HuH-7.5 (cell line): ENCODE results near the gene CLCF1.
A peak's percentile ranks its signal among the peaks of the same experiment; 100 is the strongest.

Experiments
- DNase-seq: peaks from one replicate; pipeline ENCODE4 v3.0.0; 2011; ENCODE audit warnings: low spot score

CLCF1 gene

GRCh38 chr11:67374571-67375281, 1.3 kb upstream of the CLCF1 start:
- DNase-seq: no peak

DNA sequence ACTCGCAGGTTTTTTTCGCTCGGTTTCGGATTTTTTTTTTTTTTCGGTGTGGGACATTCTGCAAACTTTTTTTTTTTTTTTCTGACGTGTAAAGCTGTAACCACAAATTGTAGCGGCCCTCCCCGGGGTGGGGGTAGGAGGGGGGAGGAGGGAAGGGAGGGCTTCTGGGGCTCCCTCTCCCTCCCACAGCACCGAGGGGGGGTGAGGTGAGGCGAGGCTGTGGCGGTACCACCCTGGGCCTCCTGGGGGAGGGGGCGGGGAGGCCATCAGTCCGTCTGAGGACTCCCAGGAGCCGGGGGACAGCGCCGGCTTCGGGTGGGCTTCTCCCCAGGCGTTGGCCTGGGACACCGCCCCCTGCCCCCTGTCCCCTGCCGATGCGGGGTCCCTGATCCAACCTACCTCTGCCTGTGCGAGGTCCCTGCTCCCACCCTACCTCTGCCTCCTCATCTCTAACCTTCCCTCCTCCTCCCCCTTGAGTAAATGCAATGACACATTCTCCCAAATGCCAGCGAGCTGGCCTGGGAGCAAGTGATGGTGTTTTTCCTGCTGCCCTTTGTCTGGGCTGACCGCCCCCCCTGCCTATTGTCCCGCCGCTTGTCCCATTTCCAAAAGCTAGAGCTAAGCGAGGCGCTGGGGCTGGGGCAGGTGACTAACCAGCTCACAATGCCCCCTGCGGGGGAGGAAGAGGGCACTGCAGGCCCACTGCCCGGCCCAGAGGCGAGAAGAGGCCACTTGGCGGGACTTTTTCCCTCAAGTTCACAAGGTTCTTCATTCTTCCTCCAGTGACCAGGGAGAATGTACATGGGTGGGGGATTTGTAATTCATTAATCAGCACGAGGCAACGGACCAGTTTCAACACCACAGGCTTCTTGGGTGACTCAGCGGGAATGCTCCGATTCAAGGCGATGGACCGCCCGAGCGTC, 511 bp upstream of the CLCF1 start:
- peak; percentile 100 for DNase-seq

- peak; percentile 93 for DNase-seq
These were observed 941 bp downstream of the CLCF1 start for GRCh38 chr11:67372321-67372992.

- peak; percentile 90 for DNase-seq
These were observed 1.5 kb downstream of the CLCF1 start for GRCh38 chr11:67371911-67372320.

DNA sequence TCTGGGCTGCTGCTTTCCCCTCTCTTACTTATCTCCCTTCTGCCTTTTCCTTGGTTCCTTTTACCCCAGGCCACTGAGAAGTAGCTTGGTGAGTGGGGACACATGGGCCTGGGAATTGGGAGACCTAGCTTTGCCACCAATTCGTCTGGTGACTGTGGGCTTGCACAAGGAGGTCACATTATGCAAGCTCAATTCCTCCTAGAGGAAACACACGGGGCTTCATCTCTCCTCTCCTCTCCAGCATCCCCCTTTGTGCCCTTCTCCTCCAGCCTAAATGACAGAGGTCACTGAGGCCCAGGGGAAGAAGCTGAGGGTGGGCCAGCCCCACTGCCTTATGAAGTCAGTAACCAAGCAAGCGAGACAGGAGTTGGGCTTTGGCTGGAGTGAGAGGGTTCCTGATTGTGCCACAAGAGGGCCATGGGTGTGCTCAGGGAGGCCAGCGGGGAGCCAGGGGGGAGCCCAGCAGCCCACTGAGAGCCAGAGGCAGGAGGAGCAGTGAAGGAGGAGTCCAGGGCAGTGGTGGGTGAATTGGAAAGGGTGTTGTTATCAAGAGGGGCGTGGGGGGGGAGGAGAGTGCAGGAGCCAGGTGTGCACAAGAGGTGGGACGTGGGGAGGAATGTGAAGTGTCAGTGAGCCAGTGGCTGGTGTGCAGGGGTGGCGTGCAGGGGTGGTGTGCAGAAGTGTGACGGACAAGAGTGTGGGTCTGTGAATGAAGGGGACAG, 2.0 kb downstream of the CLCF1 start:
- peak; percentile 100 for DNase-seq

- no peak for DNase-seq
These were observed 2.9 kb downstream of the CLCF1 start for GRCh38 chr11:67370351-67371076.

- no peak for DNase-seq
These were observed 3.6 kb downstream of the CLCF1 start for GRCh38 chr11:67369801-67370284.

- no peak for DNase-seq
These were observed 4.1 kb downstream of the CLCF1 start for GRCh38 chr11:67369275-67369674.

GRCh38 chr11:67368621-67369020, 4.8 kb downstream of the CLCF1 start:
- no peak for DNase-seq

- no peak for DNase-seq
These were observed 5.6 kb downstream of the CLCF1 start for GRCh38 chr11:67367761-67368227.

DNA sequence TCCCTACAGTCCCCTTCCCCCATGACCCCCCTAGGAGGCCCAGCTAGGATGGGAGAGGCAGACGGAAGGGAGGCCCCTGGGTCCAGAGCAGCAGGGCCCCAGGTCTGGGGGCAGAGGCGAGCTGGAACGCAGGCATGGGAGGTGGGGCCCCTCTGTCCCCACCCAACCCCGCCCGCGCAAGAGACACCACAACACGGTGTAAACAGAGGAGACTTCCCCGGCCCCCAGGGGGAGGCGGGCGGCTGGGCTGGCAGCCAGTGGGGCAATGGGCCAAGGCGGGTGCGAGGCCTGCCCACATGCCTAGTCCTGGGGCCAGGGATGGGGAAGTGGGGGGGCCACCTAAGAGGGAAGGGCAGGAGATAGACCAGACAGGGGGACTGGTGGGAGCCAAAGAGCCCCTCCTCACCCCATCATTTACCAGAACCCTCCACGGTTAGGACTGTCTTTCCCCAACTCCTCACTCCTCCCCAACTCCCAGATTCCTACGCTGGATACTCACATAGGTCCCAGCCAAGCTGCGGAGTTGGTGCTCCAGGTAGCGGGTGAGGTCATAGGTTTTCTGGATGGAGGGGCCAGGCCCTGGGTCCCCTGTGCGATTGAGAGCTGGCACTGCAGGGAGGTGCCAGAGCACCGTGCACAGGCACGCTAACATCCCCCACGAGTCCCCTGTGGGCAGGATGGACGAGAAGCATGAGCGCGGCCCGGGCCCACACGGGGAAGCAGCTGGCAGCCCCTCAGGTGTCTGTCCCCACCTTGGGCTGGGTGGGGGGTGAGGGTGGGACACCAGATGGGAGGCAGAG, 6.2 kb downstream of the CLCF1 start:
- DNase-seq: no peak

DNA sequence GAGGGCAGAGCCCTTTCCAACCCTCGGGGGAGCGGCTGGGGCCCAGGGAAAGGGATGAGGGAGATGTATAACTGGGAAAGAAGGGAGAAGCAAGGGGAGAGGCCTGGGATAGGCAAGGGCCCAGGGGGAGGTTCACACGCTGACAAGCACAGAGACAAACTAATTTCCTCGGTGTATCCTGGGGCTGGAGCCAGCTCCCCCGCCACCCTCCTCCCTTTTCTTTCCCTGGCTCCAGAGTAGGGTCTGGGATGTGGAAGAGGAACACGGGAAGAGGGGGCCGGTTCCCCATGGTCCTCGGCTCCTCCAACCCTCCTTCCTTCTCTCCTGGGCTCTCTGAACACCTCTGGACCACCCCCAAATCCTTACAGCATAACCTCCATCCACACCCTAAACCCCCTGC, 6.9 kb downstream of the CLCF1 start:
- no peak for DNase-seq

DNA sequence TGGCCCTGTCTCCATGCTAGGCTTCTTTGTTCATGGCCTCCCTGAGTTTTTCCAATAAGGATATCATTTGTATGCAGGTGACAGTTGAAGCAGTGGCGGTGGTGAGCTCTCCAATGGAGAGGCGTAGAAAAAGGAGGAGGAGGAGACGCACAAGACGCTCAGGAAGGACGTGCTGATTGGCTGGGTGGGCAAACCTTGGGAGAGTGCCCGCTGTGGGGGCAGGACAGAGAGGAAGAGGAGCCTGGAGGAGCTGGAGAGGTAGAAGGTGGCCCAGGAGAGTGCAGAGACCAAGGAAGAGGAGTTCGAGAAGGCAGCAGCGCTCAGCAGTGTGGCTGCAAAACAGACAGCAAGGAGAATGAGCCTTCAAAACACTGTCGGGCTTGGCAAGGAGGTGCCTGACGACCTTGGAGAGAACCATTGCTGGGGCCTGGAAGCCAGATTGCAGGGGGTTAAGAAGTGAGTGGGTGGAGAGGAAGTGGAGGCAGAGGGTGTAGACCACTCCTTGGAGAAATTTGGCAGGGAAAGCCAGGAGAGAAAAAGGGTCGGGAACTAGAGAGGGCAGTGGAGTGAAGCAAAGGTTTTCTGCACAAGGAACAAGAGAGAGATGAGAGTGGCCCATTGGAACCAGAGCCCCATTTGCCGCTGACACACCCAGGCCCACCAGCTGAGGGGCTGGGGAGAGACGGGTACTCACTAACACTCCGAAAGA, 7.5 kb downstream of the CLCF1 start:
- DNase-seq: no peak

- DNase-seq: no peak
These were observed 8.3 kb downstream of the CLCF1 start for GRCh38 chr11:67364783-67365722.

DNA sequence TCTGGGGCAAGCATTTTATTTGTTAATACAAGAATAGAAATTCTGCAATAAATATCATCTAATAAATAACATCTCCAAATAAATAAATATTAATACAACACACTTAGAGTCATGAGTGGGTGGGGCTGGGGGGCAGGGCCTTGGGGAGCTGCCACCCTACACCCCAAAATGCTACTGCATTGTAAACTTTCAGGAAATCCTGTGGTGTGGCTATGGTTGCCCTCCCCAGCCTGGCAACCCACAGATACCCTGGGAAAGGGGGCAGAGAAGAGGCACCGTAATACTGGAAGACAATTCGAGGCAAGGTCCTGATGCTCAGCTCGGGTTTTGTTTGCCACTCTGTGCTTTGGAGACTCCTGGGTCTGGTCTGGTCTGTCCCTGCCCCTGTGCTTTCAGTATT, 9.2 kb downstream of the CLCF1 start:
- DNase-seq: no peak

GRCh38 chr11:67357831-67358670, 15.3 kb downstream of the CLCF1 start:
- DNase-seq: peak; percentile 21

DNA sequence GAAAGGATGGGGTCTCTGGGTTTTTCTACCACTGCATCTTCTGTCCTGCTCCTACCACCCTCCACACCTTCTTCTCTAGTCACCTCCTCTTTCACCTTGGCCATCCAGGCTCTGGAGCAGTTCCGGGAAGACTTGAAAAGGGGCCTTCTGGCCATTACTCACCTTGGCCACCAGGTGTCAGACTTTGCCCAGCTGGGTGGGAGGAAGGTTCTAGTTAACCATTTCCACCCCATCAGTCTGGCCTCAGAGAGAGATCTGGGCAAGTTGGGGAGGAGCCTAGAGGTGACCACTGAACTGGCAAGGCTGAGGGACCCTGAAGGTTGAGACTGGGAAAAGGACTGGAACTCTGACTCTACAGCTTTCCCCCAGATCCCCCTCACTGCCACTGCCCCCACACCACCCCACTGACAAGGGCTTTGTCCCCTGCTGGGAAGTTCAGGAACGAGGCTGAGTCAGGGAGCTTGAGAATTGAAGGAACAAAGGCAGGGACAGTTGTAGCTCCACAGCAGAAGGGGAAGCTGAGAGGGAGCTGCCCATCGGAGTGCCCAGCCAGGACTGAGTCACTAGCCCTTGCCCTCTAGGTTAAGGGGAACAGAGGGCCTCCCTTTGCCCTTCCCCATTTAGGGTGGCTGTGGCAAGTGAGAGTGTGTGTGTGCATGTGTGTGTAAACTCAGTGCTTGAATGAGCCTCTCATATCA, 16.4 kb downstream of the CLCF1 start:
- peak; percentile 100 for DNase-seq
